Activated CD8-positive, alpha-beta T cell treated with anti-CD3 and anti-CD28 coated beads, Interleukin-2, amount 10 ng/mL, durations not matched to agents 7 days and 5 days (primary cell): ENCODE measurements around the gene LHPP. TPM values are rescaled to one million over a fixed set of nuclear protein-coding genes. Genes with fewer than 3 reads are reported as not detected.
"Not testable (repeated sequence)": the region's sequence is repeated elsewhere in the genome, so short reads cannot be mapped to it uniquely, and the experiment has no call there.

Experiments used
- ATAC-seq: fragments of 150-1000 bp; cut with Tn5 transposase; one replicate; pipeline ENCODE4 v1.10.0; 2021; ENCODE audit warnings: moderate library complexity
- CTCF ChIA-PET: fragments of 350-600 bp; sonication (Branson Sonifier 250); formaldehyde crosslinking; loops from one replicate; lab custom pipeline; 2021; ENCODE audit warnings: antibody characterized with exemption; lab: Charles Lee
- POLR2A ChIA-PET: fragments of 350-600 bp; sonication (Branson Sonifier 250); formaldehyde crosslinking; loops from one replicate; lab custom pipeline; 2021; ENCODE audit warnings: antibody characterized with exemption; lab: Charles Lee
- DNase-seq: peaks from one replicate; pipeline ENCODE4 v3.0.0-alpha.2; 2020
- H3K27ac Mint-ChIP-seq: one replicate; pipeline ENCODE4 v1.8.0; 2021; ENCODE audit warnings: mild to moderate bottlenecking, mixed read lengths
- H3K27me3 Mint-ChIP-seq: one replicate; pipeline ENCODE4 v1.8.0; 2021; ENCODE audit warnings: low read depth, mixed read lengths
- H3K36me3 Mint-ChIP-seq: one replicate; pipeline ENCODE4 v1.8.0; 2021; ENCODE audit warnings: low read depth, mixed read lengths
- H3K4me1 Mint-ChIP-seq: one replicate; pipeline ENCODE4 v1.8.0; 2021; ENCODE audit warnings: low read depth, mixed read lengths
- H3K4me3 Mint-ChIP-seq: one replicate; pipeline ENCODE4 v1.8.0; 2021; ENCODE audit warnings: mild to moderate bottlenecking, mixed read lengths
- H3K9me3 Mint-ChIP-seq: one replicate; pipeline ENCODE4 v1.8.0; 2022; ENCODE audit warnings: mixed read lengths; ENCODE audit not compliant: insufficient read depth
- total RNA-seq, 2 experiments: library from RNA; stranded (reverse); gene quantifications; one replicate each; pipeline ENCODE4 v1.2.3, GENCODE V29; 2021

LHPP gene
- total RNA-seq, 2 experiments from 2014 or later = 24.7 to 25.7 TPM

- ATAC-seq (no peak), DNase-seq (no peak)
- Mint-ChIP-seq H3K27me3 (no peaks in the 10 kb centered on the region), H3K36me3 (peaks cover 2% of the 10 kb centered on the region), H3K4me1 (peaks cover 12% of the 10 kb centered on the region), H3K9me3 (no peaks in the 10 kb centered on the region), H3K4me3 (no peak overlapping the region), H3K27ac (no peak overlapping the region)
- ChIA-PET POLR2A (no interaction called here), CTCF (no interaction called here)
Observed at GRCh38 chr10:124606822-124607221, 145.2 kb downstream of the LHPP start.

GRCh38 chr10:124607693-124608092, 146.1 kb downstream of the LHPP start:
- ATAC-seq (no peak), DNase-seq (no peak)
- Mint-ChIP-seq H3K4me3 (no peak overlapping the region), H3K9me3 (no peaks in the 10 kb centered on the region), H3K27ac (no peak overlapping the region), H3K4me1 (peaks cover 20% of the 10 kb centered on the region), H3K36me3 (peaks cover 2% of the 10 kb centered on the region), H3K27me3 (no peaks in the 10 kb centered on the region)
- POLR2A ChIA-PET = interaction anchor here (1.0 kb wide), 1 partner anchor 11 kb away, joined by 3 read pairs; no protein-coding TSS in a partner anchor
- CTCF ChIA-PET = no interaction called here

DNA sequence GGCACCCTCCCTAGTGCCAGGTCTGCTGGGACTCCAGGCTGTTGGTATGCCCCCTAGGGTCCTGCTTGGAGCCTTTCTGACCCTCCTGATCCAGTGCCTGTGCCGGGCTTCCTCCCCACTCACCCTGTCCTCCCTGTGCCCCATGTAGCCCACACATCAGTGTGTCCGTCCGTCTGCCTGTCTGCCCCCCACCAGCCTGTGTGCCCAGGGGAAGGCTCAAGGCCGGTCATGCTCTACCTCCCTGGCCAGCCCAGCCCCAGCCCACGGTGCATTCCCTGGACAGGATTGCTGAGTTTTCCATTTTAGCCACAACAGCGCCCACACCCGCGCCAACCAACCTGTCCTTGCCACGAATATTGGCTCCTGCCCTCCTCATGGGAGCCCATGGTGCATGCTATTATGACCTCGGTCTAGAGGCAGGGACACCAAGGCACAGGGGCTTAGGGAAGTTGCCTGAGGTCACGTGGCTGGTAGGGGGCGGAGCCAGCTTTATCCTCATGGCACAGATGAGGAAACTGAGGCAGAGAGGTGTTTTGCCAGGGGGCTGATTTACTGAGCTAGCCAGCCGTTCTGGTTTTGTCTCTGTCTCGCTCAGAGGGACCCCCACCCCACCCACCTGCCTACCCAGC, 146.6 kb downstream of the LHPP start:
- H3K27me3 Mint-ChIP-seq = no peaks in the 10 kb centered on the region
- CTCF ChIA-PET = no interaction called here

DNA sequence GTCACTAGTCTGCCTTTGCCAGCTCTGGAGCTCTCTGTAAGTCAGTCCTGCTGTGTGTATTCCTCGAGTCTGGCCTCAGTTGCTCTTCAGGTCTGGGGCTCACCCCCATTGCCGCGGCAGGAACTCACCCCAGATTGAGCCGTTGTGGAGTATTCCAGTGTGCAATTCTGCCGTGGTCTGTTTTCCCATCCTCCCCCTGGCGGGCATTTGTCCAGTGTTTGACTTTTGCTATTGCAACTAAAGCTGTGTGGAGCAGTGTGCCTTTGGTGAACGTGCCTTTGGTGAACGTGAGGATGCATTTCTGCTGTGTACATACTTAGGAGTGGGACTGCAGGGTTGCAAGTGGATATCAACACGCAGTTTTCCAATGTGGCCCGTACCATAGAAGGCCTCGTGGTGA, 148.1 kb downstream of the LHPP start:
- ChIA-PET POLR2A (no interaction called here), CTCF (no interaction called here)
- no peak overlapping the region for H3K4me3 Mint-ChIP-seq
- peaks cover 2% of the 10 kb centered on the region for H3K36me3 Mint-ChIP-seq
- ATAC-seq (no peak), DNase-seq (no peak)
- no peaks in the 10 kb centered on the region for H3K9me3 Mint-ChIP-seq
- no peaks in the 10 kb centered on the region for H3K27me3 Mint-ChIP-seq
- no peak overlapping the region for H3K27ac Mint-ChIP-seq
- peaks cover 33% of the 10 kb centered on the region for H3K4me1 Mint-ChIP-seq

More for the DNA sequence above, 146.6 kb downstream of the LHPP start:
- H3K4me3 Mint-ChIP-seq = no peak overlapping the region
- DNase-seq = no peak
- no peaks in the 10 kb centered on the region for H3K9me3 Mint-ChIP-seq
- H3K36me3 Mint-ChIP-seq = peaks cover 2% of the 10 kb centered on the region
- POLR2A ChIA-PET = interaction anchor here (1.0 kb wide), 1 partner anchor 11 kb away, joined by 3 read pairs; no protein-coding TSS in a partner anchor
- peaks cover 21% of the 10 kb centered on the region for H3K4me1 Mint-ChIP-seq
- ATAC-seq = no peak
- no peak overlapping the region for H3K27ac Mint-ChIP-seq

- peaks cover 35% of the 10 kb centered on the region for H3K4me1 Mint-ChIP-seq
- POLR2A ChIA-PET, H3K9me3 Mint-ChIP-seq, DNase-seq, H3K27me3 Mint-ChIP-seq, CTCF ChIA-PET, ATAC-seq, H3K4me3 Mint-ChIP-seq, H3K27ac Mint-ChIP-seq, H3K36me3 Mint-ChIP-seq: not testable (repeated sequence)
Observed at GRCh38 chr10:124610186-124610585, 148.6 kb downstream of the LHPP start.

GRCh38 chr10:124610851-124611250, 149.2 kb downstream of the LHPP start:
- CTCF ChIA-PET = interaction anchor here (1.1 to 3.3 kb wide), 2 partner anchors 16 to 131 kb away, joined by 3 to 16 read pairs; no protein-coding TSS in a partner anchor

DNA sequence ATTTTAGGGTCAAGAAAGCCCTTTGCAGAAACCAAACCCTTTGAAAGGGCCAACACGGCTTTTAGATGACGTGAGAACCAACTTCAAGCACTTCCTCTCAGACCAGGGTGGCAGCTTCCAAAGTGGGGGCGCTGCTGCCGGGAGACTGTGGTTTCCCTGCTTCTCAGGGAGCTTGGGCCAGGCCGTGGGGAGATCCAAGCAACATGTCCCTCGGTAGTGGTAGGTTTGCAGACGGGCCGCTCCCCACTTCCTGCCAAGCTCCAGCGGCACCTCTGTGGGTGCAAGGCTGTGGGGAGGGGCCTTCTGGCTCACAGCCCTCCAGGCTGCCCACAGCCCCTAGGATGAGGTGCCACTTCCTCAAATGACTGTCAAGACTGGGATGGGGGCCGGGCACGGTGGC, 150.1 kb downstream of the LHPP start:
- Mint-ChIP-seq H3K4me3 (no peak overlapping the region), H3K4me1 (peaks cover 37% of the 10 kb centered on the region), H3K36me3 (peaks cover 2% of the 10 kb centered on the region), H3K9me3 (no peaks in the 10 kb centered on the region), H3K27me3 (no peaks in the 10 kb centered on the region), H3K27ac (peak overlapping the region; percentile 77)
- DNase-seq (peak; percentile 69), ATAC-seq (peak; percentile 64)
- ChIA-PET CTCF (interaction anchor here (0.7 to 3.3 kb wide), 4 partner anchors 15 to 133 kb away, joined by 3 to 16 read pairs (median 4); no protein-coding TSS in a partner anchor), POLR2A (no interaction called here)

More at GRCh38 chr10:124610851-124611250, 149.2 kb downstream of the LHPP start:
- H3K9me3 Mint-ChIP-seq, H3K4me3 Mint-ChIP-seq, ATAC-seq, POLR2A ChIA-PET, H3K36me3 Mint-ChIP-seq, DNase-seq, H3K27me3 Mint-ChIP-seq: not testable (repeated sequence)
- peaks cover 35% of the 10 kb centered on the region for H3K4me1 Mint-ChIP-seq
- peak overlapping the region; percentile 86 for H3K27ac Mint-ChIP-seq

- ChIA-PET POLR2A (interaction anchor here (0.6 kb wide), 1 partner anchor 10 kb away, joined by 3 read pairs; no protein-coding TSS in a partner anchor), CTCF (interaction anchor here (3.3 kb wide), 1 partner anchor 129 kb away, joined by 16 read pairs; no protein-coding TSS in a partner anchor)
- peak; percentile 14 for ATAC-seq
Observed at GRCh38 chr10:124612611-124613498, 151.2 kb downstream of the LHPP start.

DNA sequence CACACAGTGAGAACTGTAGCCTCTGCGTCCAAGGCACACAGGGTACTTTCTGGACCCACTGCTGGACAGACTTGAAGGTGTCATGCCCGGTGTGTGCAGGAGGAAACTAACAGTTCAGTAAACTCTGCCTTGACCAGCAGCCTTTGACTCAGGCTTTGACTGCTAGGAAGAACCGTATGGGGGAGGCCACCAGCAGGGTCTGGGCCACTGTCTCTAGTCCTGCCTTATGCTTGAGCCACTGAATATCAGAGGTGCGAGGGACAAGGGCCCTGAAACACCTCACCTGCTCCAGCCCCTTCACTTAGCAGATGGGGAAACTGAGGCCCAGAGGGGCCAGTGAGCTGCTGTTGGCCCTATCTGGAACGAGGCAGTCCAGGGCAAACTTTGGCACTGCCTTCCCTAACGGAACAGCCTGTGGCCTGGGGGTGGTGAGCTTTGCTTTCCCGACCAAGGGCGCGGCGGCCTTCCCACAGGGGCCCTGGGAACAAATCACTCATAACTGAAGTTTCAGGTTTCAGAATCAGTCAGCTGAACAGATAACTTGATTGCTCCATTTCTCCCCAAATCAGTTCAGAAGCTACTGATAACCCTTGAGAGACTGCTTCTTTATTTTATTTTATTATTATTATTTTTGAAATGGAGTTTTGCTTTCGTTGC, 152.5 kb downstream of the LHPP start:
- ChIA-PET CTCF (interaction anchor here (3.3 kb wide), 1 partner anchor 127 kb away, joined by 16 read pairs; no protein-coding TSS in a partner anchor), POLR2A (interaction anchor here (0.6 kb wide), 1 partner anchor 11 kb away, joined by 3 read pairs; no protein-coding TSS in a partner anchor)
- H3K4me3 Mint-ChIP-seq = no peak overlapping the region
- H3K36me3 Mint-ChIP-seq = peaks cover 4% of the 10 kb centered on the region
- peak overlapping the region; percentile 49 for H3K27ac Mint-ChIP-seq
- ATAC-seq (no peak), DNase-seq (peak; percentile 35)
- H3K4me1 Mint-ChIP-seq = peaks cover 45% of the 10 kb centered on the region
- no peaks in the 10 kb centered on the region for H3K27me3 Mint-ChIP-seq
- no peaks in the 10 kb centered on the region for H3K9me3 Mint-ChIP-seq

More at GRCh38 chr10:124612611-124613498, 151.2 kb downstream of the LHPP start:
- DNase-seq = peak; percentile 28
- H3K9me3 Mint-ChIP-seq = no peaks in the 10 kb centered on the region
- H3K4me3 Mint-ChIP-seq = no peak overlapping the region
- peaks cover 38% of the 10 kb centered on the region for H3K4me1 Mint-ChIP-seq
- peaks cover 4% of the 10 kb centered on the region for H3K36me3 Mint-ChIP-seq
- H3K27me3 Mint-ChIP-seq = no peaks in the 10 kb centered on the region
- H3K27ac Mint-ChIP-seq = peak overlapping the region; percentile 72

- peaks cover 51% of the 10 kb centered on the region for H3K4me1 Mint-ChIP-seq
- POLR2A ChIA-PET = no interaction called here
- H3K36me3 Mint-ChIP-seq = peaks cover 2% of the 10 kb centered on the region
- no peak for ATAC-seq
- no peaks in the 10 kb centered on the region for H3K27me3 Mint-ChIP-seq
- no peak overlapping the region for H3K4me3 Mint-ChIP-seq
- no peaks in the 10 kb centered on the region for H3K9me3 Mint-ChIP-seq
- H3K27ac Mint-ChIP-seq = peak overlapping the region; percentile 25
- CTCF ChIA-PET = no interaction called here
- no peak for DNase-seq
Observed at GRCh38 chr10:124615259-124615658, 153.6 kb downstream of the LHPP start.
